Stimulated activated CD4-positive, alpha-beta T cell treated with anti-CD3 and anti-CD28 coated beads, Interleukin-2, amount 100 ng/mL, for 4 hours (primary cell): ENCODE data around the gene FAHD2B.
A peak's percentile ranks its signal among the peaks of the same experiment; 100 is the strongest.
"Not testable (repeated sequence)": the region's sequence is repeated elsewhere in the genome, so short reads cannot be mapped to it uniquely, and the experiment has no call there.

ENCODE experiments used
- DNase-seq: peaks from one replicate; pipeline ENCODE4 v3.0.0-alpha.2; 2020; ENCODE audit warnings: low read depth

Gene FAHD2B, protein sequence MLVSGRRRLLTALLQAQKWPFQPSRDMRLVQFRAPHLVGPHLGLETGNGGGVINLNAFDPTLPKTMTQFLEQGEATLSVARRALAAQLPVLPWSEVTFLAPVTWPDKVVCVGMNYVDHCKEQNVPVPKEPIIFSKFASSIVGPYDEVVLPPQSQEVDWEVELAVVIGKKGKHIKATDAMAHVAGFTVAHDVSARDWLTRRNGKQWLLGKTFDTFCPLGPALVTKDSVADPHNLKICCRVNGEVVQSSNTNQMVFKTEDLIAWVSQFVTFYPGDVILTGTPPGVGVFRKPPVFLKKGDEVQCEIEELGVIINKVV

DNA sequence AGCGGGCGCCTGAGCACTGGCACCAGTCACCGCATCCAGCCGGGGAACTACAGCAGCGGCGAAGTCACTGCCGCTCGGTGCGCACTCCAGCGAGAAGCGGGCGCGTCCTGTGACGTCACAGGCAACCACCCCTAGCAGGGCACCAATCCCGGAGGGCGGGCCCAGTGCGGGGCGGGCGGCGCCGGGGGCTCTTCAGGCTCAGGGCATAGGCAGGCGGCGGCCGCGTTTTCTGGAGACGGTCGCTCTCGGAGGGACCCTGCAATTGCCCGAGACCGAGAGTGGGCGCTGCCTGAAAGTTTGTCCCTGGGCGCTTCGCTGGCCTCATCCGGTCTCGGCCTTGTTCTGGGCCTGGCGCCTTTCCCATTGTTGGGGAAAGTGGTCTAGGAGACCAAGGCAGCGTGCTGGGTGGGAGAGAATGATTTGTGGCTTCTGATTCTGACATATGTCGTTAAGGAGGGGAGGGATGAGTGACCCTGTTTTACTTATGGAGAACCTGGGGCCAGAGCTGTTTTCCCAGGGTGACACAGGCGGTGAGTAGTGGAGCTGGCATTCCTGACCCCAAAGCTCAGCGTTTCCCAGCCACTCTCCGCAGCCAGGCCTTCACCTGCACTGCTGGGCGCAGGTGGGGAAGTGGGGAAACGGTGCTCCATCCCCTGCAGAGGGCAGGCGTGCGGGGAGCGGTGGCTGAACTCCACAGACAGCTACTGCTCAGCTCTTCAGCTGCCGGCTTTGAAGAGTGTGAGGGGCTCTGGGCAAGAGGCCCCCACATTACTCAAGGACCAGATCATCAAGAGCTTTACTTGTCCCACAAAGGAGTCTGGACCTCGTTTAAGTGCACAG, at the start of gene FAHD2B:
Gene FAHD2B (minus strand): TSS at position 111 of the 840 bp plus-strand sequence. CDS start 3,176 bp downstream, outside the sequence.
- DNase-seq = peak; percentile 85

DNA sequence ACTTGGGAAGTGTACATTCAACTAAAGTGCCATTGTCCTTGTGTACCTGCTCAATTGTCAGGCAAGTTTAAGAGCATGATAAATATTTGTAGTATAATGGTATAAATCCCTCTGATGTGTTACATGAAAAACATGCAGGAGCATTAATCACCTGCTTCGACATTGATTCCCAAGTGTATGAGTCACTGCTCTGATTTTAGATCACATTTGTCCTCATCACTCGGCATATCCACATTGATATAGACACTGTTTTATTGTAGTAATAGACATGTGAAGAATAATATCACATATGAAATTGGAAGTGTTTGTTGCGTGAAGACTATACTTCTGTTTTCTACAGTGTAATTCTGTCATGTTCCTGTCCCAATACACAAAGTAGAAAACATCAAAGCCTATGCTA, 49.3 kb upstream of the FAHD2B start:
- DNase-seq = not testable (repeated sequence)

DNA sequence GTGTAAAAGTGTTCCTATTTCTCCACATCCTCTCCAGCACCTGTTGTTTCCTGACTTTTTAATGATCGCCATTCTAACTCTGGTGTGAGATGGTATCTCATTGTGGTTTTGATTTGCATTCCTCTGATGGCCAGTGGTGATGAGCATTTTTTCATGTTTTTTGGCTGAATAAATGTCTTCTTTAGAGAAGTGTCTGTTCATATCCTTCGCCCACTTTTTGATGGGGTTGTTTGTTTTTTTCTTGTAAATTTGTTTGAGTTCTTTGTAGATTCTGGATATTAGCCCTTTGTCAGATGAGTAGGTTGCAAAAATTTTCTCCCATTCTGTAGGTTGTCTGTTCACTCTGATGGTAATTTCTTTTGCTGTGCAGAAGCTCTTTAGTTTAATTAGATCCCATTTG, 34.4 kb upstream of the FAHD2B start:
- not testable (repeated sequence) for DNase-seq

DNA sequence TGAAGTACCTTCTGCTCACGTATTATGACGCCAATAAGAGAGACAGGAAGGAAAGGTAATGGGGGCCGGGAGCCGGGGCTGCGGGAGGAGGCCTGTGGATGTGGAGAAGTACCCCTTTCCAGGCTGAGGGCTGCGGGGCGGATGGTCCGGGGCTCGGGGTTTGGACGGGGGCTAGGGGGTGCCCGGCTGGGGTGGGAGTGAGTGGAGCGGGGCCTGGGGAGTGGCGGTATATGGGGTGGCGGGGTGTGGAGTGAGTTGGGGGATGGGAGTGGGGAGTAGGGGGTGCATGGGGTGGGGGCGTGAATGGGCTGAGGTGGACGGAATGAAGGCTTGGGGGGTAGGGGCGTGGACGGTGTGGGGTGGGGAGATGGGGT, 19.2 kb upstream of the FAHD2B start:
- not testable (repeated sequence) for DNase-seq

DNA sequence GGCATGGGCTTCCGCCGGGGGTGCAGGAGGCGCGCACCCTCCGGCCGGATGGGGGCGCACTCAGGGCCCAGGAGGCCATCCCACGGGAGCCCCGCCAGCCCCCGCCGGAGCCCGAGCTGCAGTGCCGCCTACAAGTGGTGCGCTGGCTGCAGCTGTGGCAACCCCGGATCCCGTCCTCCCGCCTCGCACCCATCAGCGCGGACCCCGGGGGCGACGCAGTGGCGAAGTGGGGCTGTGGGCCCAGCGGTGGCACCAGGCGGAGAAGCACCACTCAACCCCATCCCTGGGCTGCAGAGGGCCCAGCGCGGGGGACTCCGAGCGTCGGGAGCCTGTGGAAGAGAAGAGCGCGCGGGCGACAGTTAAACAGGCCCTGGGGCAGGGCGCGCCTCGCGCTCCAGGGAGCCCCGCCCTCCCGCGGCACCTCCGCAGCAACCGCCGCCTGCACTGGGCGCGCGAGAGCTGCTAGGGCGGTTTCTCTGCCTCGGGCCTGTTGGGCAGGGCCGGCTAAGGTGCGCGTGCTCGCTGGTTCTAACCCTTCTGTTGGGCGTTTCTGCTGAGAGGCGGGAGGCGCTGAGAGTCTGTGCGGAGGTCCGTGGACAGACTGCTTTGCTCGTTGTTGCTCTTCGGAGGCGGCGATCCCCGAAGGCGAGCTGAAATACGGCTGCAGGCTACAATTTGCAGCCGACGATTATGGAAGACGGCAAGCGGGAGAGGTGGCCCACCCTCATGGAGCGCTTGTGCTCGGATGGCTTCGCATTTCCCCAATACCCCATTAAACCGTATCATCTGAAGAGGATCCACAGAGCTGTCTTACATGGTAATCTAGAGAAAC, 18.6 kb upstream of the FAHD2B start, which contains the start of gene ANKRD36:
Gene ANKRD36 (plus strand): TSS at position 104 of the 832 bp plus-strand sequence. CDS start 587 bp downstream, at position 691.
- DNase-seq = peak; percentile 79

DNA sequence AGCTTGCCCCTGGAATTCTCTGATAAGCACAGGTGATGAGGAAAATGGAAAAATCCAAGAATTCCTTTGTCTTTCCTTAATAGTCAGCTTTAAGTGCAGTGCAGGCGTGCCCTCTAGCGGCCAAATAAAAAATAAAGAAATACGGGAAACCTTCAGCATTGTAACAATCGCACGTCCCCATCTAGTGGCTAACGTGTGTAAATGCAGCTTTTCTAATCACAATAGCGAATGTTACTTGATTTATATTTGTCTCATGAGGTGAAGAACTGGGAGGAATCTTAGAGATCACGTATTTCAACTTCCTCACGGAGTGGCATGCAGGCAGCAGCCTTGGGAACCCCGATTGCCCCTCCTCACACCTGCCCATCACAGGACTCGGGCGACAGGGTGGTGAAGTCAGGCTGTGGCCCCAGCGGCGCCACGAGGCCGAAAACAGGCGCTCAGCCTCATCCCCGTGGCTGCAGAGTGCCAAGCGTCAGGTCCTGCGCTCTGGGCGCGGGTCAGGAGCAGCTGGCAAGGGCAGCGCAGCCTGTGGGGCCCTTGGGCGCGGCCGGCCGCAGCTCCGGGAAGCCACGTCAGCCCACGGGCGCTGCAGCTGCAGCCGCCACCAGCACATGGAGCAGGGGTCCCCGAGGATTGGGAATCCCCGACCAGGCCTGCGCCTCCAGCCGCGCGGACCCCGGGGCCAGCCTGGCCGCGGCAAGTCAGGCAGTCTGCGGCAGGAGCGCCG, 17.8 kb upstream of the FAHD2B start:
- DNase-seq = peak; percentile 28

DNA sequence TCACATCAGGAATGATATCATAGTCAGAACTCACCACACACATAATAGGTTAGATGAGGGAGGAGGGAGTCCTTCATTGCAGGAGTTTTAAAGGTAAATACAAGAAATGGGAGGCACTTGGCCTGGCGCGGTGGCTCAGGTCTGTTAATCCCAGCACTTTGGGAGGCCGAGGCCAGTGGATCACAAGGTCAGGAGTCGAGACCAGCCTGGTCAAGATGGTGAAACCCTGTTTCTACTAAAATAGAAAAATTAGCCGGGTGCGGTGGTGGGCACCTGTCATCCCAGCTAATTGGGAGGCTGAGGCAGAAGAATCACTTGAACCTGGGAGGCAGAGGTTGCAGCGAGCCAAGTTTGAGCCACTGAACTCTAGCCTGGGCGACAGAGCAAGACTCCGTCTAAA, 16.6 kb upstream of the FAHD2B start:
- not testable (repeated sequence) for DNase-seq

DNA sequence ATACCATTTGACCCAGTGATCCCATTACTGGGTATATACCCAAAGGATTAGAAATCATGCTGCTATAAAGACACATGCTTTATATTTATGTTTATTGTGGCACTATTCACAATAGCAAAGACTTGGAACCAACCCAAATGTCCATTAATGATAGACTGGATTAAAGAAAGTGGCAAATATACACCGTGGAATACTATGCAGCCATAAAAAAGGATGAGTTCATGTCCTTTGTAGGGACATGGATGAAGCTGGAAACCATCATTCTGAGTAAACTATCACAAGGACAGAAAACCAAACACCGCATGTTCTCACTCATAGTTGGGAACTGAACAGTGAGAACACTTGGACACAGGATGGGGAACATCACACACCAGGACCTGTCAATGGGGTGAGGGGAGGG, 12.2 kb upstream of the FAHD2B start:
- not testable (repeated sequence) for DNase-seq

DNA sequence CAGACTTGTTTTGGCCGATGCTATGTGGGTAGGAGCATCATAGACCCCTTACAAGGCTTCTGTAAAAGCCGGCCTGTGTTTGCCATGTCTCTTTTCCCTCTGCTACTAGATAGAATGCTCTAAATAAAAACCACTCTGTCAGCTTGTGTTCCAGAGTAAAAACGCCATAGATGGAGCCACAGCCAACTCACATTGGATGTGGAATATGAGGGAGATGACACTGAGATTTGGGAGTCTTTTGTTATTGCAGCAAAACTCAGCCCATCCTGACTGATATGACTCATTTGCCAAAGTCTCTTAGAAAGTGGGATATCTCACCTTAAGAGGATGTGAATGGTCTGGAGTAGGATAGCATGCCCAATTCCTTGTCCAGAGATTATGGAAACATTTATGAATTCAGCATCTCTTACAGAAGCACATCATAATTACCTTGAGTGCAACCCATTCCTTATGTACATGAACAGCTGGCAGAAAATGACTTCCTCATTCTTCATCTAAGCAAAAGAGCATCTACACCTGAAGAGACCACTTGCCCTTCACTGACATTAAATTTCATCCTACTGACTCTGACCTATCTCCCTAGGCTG, 4.2 kb upstream of the FAHD2B start:
- not testable (repeated sequence) for DNase-seq

DNA sequence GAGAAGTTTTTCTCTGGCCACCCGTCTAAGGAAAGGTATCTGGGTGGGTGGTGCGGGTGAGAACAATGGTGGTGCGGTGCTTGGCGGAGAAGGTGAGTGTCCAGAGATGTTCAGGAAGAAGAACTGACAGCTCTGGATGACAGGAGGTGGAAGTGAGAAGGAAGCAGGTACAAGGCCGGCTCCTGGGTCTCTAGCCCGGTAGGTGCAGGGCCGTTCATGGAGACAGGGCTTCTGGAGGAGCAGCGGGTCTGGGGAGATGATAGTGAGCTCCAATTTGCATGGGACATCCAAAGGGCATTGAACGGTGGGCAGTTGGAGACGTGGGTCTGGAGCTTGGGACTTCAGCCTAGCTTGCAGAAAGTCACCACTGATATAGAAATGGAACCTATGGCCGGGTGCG, 979 bp upstream of the FAHD2B start:
- DNase-seq = no peak

DNA sequence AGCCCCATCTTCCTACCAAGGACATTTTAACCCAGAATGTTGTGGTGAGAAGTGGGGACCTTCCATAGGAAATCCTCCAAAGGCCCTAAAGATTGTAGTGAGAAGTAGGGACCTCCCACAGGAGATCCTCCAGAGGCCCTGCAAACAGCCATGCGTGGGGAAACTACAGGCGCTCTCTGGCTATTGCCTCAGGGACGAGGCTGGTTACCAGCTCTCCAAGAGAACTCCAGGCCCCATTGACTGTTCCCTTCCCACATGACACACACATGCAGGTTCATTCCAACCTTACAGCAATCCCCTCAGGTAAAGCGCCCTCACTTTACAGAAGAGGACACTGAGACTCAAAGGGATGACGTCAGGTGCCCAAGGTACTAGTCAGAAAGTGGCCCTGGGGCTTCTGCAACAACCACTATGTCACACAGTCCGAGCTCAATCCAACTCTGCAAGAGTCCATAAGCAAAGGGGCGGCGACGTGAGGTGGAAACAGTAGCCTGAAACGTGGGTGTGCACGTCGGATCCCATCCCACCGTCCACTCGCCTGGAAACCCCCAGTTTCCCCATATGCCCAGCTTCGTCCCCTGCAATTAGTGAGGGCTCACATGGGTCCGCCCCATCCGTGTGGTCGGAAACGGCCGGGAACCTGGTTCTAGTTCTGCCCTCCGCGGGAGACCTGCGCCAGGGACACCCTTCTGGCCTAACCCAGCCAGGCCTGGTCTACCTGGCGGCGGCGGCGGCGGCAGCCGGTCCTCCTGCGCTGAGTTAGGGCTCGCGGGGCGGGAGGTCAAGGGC, 505 bp downstream of the FAHD2B start:
- DNase-seq = not testable (repeated sequence)

DNA sequence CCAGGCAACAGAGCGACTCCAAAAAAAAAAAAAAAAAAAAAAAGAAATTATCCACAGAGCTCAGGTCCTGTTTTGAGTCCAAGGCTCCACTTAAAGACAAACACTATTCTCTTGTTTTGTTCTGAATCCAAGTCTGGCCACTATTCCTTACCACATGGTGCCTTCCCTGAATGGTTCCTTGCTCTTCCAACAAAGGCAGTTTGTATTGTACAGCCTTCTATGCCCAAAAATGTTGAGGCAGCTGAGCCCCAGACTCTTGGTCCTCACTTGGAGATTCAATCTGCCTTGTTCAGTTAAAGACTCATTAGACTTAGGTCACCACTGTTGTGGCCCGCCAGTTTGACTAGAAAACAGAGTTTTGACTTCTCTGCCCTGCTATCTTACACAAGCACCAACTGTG, 1.7 kb downstream of the FAHD2B start:
- not testable (repeated sequence) for DNase-seq

DNA sequence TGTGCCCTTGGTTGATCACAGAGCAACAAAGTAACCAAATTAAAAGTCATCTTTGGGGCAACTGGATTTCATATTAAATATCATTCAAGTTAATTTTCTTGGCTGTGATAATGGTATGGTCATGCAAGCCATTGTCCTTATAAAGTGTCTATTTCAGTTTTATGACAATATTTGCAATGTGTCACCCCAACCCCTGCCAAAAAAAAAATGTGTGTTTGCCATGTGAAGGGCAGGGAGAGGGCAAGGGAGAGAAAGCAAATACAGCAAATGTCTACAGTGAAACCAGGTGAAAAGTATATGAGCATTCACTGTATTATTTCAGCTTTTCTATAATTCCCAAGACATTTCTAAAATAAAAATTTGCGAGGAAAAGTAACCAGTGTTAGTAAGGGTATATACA, 6.0 kb downstream of the FAHD2B start:
- not testable (repeated sequence) for DNase-seq

DNA sequence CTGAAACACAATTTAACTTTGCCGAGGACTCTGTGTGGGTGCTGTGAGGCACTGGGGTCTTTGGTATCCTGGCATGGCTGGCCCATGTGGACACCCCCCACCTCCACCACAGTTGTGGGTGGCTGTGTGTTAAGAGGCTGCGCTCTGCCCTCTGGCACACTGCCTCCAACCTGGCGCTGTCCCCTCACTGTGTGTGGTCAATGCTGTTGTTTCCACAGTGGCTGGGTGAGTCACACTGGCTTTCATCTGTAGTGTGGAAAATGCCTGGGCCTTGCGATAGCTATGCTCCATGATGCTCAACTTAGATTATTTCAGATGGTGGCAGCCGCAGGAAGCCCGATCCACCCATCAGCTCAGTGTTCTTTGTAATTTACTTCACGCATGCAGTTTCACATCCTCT, 9.6 kb downstream of the FAHD2B start:
- DNase-seq = not testable (repeated sequence)

DNA sequence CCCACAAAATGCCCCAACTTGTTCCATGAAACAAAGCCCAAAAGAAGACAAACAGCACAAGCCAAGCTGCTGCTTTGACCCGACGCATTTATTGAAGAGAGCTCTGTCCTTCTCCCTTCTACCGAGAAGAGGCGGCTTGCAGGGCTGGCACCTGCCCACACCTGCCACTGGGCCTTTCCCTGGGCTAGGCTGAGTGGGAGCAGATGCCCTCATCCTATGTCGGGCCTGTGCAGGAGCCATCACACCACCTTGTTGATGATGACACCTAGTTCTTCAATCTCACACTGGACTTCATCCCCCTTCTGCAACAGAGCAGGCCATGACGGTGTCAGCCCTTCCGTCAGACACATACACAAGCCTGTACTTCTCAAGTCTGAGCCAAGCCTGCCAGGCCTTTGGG, 11.2 kb downstream of the FAHD2B start:
- not testable (repeated sequence) for DNase-seq

DNA sequence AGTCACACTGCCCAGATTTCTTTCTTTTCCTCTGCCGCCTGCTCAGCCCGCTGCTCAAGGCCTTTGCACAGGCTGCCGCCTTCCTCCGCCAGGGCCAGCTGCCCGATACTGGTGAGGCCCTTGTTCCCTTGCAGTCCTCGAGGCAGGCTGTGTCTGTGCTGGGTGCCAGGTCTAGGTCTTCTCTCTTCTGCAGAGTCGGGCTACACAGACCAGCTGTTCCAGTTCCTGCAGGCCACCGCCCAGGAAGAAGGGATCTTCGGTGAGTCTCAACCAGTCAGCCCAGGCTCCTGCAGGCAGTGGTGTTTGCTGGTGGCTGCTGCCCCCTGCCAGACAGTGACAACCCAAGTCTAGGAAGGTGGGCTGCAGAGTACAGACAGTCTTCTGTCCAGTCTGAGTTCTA, 12.5 kb downstream of the FAHD2B start:
- DNase-seq = not testable (repeated sequence)

DNA sequence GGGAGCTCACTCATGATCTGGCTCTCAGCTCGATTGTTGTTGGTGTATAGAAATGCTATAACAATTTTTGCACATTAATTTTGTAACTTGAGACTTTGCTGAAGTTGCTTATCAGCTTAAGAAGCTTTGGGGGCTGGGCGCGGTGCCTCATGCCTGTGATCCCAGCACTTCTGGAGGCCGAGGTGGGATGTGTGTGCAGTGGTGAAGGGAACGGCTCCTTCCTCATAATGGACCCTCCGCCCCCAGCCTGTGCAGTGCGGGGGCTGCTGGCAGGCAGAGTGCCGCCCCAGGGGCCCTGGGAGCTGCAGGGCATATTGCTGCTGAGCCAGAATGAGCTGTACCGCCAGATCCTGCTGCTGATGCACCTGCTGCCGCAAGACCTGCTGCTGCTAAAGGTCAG, 13.8 kb downstream of the FAHD2B start:
- DNase-seq = not testable (repeated sequence)

DNA sequence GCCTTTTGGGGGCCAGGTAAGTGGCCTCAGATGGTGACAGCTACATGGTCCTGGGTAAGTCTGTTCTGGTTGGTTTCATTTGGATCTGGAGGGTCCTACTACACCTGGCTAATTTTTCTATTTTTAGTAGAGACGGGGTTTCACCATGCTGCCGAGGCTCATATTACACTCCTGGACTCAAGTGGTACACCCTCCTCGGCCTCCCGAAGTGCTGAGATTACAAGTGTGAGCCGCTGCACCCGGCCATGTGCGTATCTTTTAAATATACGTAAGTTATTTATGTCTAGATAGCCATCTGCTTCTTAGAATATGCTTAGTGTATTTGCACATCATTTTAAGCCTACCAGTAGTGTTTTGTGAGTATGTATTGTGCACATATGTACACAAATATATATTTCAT, 17.5 kb downstream of the FAHD2B start:
- DNase-seq = not testable (repeated sequence)

DNA sequence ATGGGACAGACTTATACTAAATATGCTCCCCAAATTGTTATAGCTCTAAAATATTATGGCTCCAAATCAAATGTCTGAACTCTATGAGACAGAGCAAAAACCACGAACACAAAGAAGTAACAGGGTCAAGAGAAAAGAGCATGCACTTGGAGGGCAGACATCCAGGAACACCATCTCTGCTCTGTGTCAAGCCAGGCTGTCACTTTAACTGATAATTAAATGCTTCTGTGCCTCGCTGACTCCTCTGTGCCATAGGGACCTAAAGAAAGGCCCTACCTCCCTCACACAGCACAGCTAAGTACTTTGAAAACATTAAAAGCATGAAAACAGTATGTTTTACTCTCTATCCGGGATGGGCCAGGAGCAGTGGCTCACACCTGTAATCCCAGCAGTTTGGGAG, 23.8 kb downstream of the FAHD2B start:
- DNase-seq = not testable (repeated sequence)

DNA sequence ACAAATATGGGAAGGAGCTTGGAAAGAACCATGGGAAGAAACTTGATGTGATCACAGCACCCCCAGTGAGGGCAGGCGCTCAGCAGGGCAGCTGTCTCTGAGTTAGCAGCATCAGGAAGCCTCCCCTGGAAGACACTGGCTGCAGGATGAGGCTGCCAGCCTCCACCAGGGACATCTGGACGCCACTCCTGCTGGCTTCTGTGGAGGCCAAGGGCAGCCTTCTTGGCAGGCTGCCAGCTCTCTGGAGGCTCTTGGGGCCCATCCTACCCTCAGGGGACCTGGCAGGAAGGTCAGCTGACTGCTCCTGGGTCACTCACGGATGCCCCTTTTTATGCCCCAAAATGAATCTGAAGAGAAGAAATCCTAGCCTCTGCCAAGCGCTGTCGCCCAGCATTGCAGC, 26.0 kb downstream of the FAHD2B start:
- DNase-seq = not testable (repeated sequence)
